Uterus (tissue), 2 donors: Measurements from ENCODE around the gene SMARCAD1.
A peak's percentile ranks its signal among the peaks of the same experiment; 100 is the strongest.

Source experiments
- POLR2A ChIP-seq, 2 donors: fragments of 450-650 bp; IDR thresholded peaks; one replicate each; pipeline ENCODE4 v1.6.1; 2016; ENCODE audit warnings: antibody characterized with exemption in 2 of 2, mild to moderate bottlenecking in 1 of 2, moderate library complexity in 1 of 2
- TF ChIP-seq, protein P1 (sequence below), 4 experiments: fragments of 200-600 bp in 2 of 4; fragments of 450-650 bp in 2 of 4; sonication (generic) in 2 of 4; IDR thresholded peaks; one replicate each; pipeline ENCODE4 v1.5.1; 2016 to 2019; ENCODE audit warnings: antibody characterized with exemption in 4 of 4, mild to moderate bottlenecking in 2 of 4, moderate library complexity in 1 of 4

DNA sequence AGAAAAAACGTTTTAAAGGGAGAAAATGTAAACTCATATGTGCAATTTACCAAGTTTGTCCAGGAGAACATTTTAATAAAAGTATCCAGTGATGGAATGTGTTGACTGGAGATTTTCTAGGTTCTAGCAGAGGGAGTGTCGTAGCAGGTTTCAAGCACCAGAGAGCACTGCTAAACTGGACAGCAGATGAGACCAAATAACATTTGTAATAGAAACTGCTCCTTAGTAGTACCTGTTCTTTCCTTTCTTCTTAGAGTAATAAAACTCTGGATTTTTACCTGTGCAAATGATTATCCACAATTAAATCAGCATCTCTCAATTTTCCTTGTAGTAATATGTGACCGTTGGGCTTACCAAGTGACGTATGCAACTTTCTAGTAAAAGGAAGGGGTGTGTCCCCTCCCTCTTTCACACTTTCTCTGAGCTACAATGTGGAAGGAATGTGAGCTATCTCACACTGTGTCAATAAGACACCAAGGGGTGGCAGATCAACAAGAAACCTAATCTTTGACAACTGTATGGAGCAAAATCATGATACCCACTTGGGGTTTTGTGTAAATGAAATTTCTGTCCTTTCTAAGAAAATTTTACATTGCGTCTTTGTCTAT, 125.4 kb downstream of the SMARCAD1 start:
- no peak for TF ChIP-seq POLR2A (IDR thresholded peaks at IDR 0.05)
- TF ChIP-seq, protein P1, sequence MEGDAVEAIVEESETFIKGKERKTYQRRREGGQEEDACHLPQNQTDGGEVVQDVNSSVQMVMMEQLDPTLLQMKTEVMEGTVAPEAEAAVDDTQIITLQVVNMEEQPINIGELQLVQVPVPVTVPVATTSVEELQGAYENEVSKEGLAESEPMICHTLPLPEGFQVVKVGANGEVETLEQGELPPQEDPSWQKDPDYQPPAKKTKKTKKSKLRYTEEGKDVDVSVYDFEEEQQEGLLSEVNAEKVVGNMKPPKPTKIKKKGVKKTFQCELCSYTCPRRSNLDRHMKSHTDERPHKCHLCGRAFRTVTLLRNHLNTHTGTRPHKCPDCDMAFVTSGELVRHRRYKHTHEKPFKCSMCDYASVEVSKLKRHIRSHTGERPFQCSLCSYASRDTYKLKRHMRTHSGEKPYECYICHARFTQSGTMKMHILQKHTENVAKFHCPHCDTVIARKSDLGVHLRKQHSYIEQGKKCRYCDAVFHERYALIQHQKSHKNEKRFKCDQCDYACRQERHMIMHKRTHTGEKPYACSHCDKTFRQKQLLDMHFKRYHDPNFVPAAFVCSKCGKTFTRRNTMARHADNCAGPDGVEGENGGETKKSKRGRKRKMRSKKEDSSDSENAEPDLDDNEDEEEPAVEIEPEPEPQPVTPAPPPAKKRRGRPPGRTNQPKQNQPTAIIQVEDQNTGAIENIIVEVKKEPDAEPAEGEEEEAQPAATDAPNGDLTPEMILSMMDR (IDR thresholded peaks at IDR 0.05) = peak in 1 of 4 experiments; percentile 12
